ENCODE data around the gene TBX21. TPM values are rescaled to one million over a fixed set of nuclear protein-coding genes. Genes with fewer than 3 reads are reported as not detected.

Gene TBX21
- total and polyA plus RNA-seq, 4 donors, result 0.53 to 2.0 (median 0.80) TPM

DNA sequence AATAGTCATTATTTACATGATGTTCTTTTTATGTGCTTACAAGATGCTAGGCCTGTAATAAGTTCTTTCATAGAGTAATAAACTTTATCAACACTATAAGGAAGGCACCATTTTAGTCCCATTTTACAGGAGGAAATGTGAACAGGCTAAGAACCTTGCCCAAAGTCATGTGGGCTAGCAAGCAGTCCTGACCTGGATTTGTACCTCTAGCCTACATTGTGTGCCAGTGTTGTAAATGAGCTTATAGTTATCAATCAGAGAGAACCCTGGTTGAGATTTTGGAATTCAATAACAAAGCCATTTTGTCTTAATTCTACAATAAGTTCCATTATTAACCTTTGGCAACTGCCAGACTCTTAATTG is 45.7 kb upstream of the TBX21 start:
- Histone ChIP-seq H3K4me3 (no peak overlapping the region), H3K9ac (ENCODE audit: insufficient read depth in 1 of 2, low read length in 2 of 2) (no peak overlapping the region), H3K9me3 (ENCODE audit: control insufficient read depth in 4 of 4, insufficient read depth in 3 of 4, low read length in 3 of 4) (no peaks in the 10 kb centered on the region), H3K36me3 (ENCODE audit: control insufficient read depth in 4 of 4, insufficient read depth in 4 of 4, low read length in 4 of 4) (peaks cover 6 to 24% (median 11%) of the 10 kb centered on the region in 4 donors), H3K4me1 (ENCODE audit: control insufficient read depth in 5 of 5, insufficient read depth in 5 of 5, low read length in 5 of 5) (peaks cover 0 to 17% (median 4%) of the 10 kb centered on the region in 5 donors), H3K27me3 (ENCODE audit: control insufficient read depth in 3 of 3, insufficient read depth in 3 of 3, low read length in 2 of 3) (no peaks in the 10 kb centered on the region), H3K27ac (ENCODE audit: low read depth in 1 of 2, low read length in 1 of 2) (no peak overlapping the region)
- TF ChIP-seq, protein P1, sequence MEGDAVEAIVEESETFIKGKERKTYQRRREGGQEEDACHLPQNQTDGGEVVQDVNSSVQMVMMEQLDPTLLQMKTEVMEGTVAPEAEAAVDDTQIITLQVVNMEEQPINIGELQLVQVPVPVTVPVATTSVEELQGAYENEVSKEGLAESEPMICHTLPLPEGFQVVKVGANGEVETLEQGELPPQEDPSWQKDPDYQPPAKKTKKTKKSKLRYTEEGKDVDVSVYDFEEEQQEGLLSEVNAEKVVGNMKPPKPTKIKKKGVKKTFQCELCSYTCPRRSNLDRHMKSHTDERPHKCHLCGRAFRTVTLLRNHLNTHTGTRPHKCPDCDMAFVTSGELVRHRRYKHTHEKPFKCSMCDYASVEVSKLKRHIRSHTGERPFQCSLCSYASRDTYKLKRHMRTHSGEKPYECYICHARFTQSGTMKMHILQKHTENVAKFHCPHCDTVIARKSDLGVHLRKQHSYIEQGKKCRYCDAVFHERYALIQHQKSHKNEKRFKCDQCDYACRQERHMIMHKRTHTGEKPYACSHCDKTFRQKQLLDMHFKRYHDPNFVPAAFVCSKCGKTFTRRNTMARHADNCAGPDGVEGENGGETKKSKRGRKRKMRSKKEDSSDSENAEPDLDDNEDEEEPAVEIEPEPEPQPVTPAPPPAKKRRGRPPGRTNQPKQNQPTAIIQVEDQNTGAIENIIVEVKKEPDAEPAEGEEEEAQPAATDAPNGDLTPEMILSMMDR (IDR thresholded peaks at IDR 0.05; ENCODE audit: control extremely low read depth, extremely low read depth), result no peak
- DNase-seq (no peak), ATAC-seq (ENCODE audit: insufficient read depth, low FRiP score) (no peak)

- no peak overlapping the region for H3K27ac ChIP-seq (ENCODE audit: low read depth in 1 of 2, low read length in 1 of 2)
- TF ChIP-seq, protein P1 (IDR thresholded peaks at IDR 0.05; ENCODE audit: control extremely low read depth, extremely low read depth), result no peak
- ATAC-seq (ENCODE audit: insufficient read depth, low FRiP score) (no peak), DNase-seq (no peak)
- H3K4me1 ChIP-seq (ENCODE audit: control insufficient read depth in 5 of 5, insufficient read depth in 5 of 5, low read length in 5 of 5), result peaks cover 3 to 17% (median 8%) of the 10 kb centered on the region in 5 donors
- H3K9ac ChIP-seq (ENCODE audit: insufficient read depth in 1 of 2, low read length in 2 of 2), result no peak overlapping the region
- WGBS, 2 donors, result 94 to 100% methylated on average over 1 of the region's 1 CpG
- no peaks in the 10 kb centered on the region for H3K9me3 ChIP-seq (ENCODE audit: control insufficient read depth in 4 of 4, insufficient read depth in 3 of 4, low read length in 3 of 4)
- H3K27me3 ChIP-seq (ENCODE audit: control insufficient read depth in 3 of 3, insufficient read depth in 3 of 3, low read length in 2 of 3), result no peaks in the 10 kb centered on the region
- peaks cover 3 to 20% (median 7%) of the 10 kb centered on the region in 4 donors for H3K36me3 ChIP-seq (ENCODE audit: control insufficient read depth in 4 of 4, insufficient read depth in 4 of 4, low read length in 4 of 4)
- H3K4me3 ChIP-seq, result no peak overlapping the region
Measured at GRCh38 chr17:47687748-47688147, 45.3 kb upstream of the TBX21 start.

DNA sequence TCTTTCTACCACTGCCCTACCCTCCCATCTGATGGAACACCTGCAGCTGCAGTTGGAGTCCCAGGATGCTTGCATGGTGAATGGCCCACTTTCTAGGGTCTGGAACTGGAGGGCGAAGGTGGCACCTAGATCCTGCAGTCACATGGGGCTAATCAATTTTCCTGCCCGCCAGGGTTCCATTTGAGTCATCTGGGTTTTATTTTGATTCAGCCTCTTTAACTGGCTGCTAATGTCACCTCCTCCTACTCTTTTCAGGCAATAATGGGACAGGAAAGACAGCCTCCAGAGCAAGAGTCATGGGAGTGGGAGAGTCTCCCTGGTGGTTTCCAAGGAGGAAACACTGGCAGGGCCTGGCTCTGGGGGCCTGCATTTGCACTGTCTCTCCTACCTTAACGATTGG is 42.9 kb upstream of the TBX21 start:
- Histone ChIP-seq H3K27ac (ENCODE audit: low read depth in 1 of 2, low read length in 1 of 2) (no peak overlapping the region), H3K4me1 (ENCODE audit: control insufficient read depth in 5 of 5, insufficient read depth in 5 of 5, low read length in 5 of 5) (peaks cover 3 to 21% (median 12%) of the 10 kb centered on the region in 5 donors), H3K27me3 (ENCODE audit: control insufficient read depth in 3 of 3, insufficient read depth in 3 of 3, low read length in 2 of 3) (no peaks in the 10 kb centered on the region), H3K9me3 (ENCODE audit: control insufficient read depth in 4 of 4, insufficient read depth in 3 of 4, low read length in 3 of 4) (no peaks in the 10 kb centered on the region), H3K9ac (ENCODE audit: insufficient read depth in 1 of 2, low read length in 2 of 2) (no peak overlapping the region), H3K36me3 (ENCODE audit: control insufficient read depth in 4 of 4, insufficient read depth in 4 of 4, low read length in 4 of 4) (peaks cover 0 to 6% (median under 1%) of the 10 kb centered on the region in 4 donors), H3K4me3 (no peak overlapping the region)
- no peak for DNase-seq
- WGBS, 2 donors, result 79 to 85% methylated on average over 3 of the region's 3 CpGs
- no peak for ATAC-seq (ENCODE audit: insufficient read depth, low FRiP score)
- TF ChIP-seq, protein P1 (IDR thresholded peaks at IDR 0.05; ENCODE audit: control extremely low read depth, extremely low read depth), result no peak
